ENCODE data around the gene ASIC1.

ASIC1 gene

DNA sequence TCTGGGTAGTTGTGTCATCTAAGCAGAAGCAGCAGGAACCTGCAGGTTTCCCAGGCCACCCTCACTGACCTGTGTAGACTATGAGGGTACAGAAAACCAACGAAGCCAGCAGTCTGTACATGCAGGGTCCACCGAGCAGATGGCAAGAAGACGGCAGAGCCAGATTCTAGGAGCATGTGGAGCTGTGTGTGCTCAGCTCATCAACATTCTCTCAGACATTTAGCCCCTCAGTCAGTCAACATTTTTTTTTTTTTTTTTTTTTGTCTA, 7.3 kb upstream of the ASIC1 start:
- Mint-ChIP-seq H3K4me3 (no peak overlapping the region), H3K4me1 (ENCODE audit: low read depth) (peaks cover 6% of the 10 kb centered on the region), H3K9me3 (ENCODE audit: low read depth) (no peaks in the 10 kb centered on the region), H3K27ac (no peak overlapping the region), H3K27me3 (peaks cover 23% of the 10 kb centered on the region), H3K36me3 (peaks cover 3% of the 10 kb centered on the region)

DNA sequence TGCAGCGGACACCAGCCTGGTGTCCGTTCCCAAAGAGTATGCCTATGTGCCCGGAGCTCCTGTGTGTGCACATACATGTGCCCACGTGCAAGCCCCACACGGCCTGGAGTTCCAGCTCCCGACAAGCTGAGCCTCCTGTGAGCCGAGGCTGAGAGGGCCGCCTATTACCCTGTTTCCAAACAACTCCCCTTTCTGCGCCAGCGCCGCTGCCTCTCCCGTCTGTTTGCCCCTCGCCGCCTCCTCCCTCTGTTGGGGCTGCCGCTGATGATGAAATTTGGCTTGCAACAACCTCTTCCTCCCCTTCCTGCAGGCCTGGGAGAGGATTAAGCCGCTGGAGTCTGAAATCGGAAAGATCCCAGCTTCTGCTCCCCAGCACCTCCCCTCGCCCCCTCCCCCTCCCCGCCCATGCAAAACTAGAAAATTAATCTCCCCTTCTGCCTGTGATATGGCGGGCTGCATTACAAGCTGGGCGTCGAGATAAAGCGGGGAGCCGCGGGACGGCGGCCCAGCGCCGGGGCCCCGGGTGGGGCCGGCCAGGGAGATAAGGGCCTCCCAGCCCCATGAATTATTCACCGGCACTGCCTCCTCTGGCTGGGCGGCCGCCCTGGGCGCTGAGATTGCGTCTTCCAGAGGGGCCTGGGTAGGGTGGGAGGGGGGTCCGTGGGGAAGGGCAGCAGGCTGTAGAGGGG, 6.8 kb upstream of the ASIC1 start:
- Mint-ChIP-seq H3K27me3 (peaks cover 23% of the 10 kb centered on the region), H3K36me3 (peaks cover 3% of the 10 kb centered on the region), H3K27ac (no peak overlapping the region), H3K4me3 (no peak overlapping the region), H3K9me3 (ENCODE audit: low read depth) (no peaks in the 10 kb centered on the region), H3K4me1 (ENCODE audit: low read depth) (peaks cover 7% of the 10 kb centered on the region)

DNA sequence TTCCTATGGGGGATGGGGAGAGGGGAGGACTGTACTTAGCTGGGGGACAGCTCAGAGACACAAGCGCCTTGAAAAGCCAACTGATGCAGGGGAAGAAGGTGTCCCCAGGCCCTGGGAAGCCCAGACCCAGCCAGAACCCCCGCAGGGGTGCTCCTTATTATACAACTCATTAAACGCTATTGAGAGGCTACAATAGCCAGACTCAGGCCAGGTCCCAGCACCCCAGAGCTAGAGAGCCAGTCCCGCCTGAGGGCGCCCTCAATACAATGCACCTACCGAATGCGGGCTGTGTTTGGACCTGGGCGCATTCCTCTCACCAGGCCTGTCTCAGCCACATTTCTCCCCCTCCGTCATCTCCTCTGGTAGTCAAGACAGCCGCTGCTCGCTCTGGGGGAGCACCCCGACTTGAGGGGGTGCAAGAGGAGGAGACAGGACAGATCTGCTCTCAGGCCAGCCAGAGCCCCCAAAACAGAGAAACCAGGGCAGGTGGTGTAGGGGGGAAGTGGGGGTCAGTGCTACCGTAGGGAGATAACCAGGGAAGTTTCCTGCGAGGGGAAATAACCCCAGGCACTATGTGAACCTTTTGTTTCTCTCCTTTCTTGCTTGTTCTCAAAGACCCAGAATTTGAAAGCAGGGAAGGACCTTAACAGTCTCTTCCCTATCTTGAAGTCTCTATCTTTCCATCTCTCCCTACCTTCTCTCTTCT, 6.1 kb upstream of the ASIC1 start:
- Mint-ChIP-seq H3K27ac (no peak overlapping the region), H3K27me3 (peaks cover 25% of the 10 kb centered on the region), H3K36me3 (peaks cover 3% of the 10 kb centered on the region), H3K9me3 (ENCODE audit: low read depth) (no peaks in the 10 kb centered on the region), H3K4me1 (ENCODE audit: low read depth) (peaks cover 14% of the 10 kb centered on the region), H3K4me3 (no peak overlapping the region)

DNA sequence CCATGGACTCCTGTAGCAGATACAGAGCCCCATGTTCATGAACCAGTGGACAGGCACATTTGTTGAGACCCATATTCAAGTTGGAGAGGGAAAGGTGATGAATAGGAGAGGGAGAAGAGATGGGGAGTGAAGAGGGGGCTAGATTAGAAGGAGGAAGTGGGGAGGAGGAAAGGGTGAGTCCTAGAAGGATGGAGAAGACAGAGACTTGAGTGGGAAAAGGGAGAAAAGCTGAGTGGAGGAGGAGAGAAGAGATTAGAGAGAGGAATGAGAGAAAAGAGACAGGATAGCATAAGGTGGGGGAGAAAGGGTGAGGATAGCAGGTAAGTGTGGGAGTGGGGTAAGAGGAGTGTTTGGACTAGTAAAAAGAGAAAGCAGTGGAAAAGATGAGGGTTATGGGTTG, 4.9 kb upstream of the ASIC1 start:
- Mint-ChIP-seq H3K27ac (no peak overlapping the region), H3K27me3 (peaks cover 29% of the 10 kb centered on the region), H3K9me3 (ENCODE audit: low read depth) (no peaks in the 10 kb centered on the region), H3K36me3 (peaks cover 3% of the 10 kb centered on the region), H3K4me3 (no peak overlapping the region), H3K4me1 (ENCODE audit: low read depth) (peaks cover 23% of the 10 kb centered on the region)

DNA sequence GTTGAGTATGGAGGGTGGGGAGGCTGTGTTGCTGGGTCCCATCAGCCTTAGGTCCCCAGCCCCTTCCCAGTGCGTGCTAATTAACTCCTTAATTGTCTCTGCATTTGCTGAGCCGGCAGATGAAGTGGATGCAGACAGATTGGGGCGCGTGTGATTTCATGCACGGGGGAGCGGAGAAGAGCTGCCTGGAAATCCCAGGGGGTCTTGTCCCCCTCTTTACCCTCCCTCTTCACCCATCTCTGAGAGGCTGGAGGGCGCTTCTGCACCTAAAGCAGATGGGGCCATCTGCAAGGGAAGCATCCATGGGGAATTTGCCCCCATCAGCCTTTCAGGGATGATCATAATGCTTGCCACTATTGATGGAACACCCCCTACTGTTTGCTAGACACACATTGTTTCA, 4.4 kb upstream of the ASIC1 start:
- peaks cover 23% of the 10 kb centered on the region for H3K4me1 Mint-ChIP-seq (ENCODE audit: low read depth)

DNA sequence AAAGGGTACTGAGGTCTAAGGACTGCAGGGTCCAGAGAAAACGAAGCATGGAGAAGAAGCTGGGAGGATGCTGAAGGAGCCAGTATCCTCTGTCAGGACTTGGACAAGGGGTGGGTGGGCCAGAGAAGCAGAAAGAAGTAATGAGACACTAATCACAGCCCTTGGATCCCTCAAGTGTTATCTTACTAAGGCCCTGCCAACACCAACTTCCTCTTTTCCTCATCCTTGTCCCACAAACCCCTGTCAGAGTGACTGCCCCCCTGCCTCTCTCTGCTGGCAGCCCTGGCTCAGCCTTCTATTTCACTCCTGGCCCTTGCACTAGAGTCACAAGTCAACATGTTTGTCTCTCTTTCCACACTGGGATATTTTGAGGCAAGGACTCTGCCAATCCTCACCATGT, 3.8 kb upstream of the ASIC1 start:
- no peaks in the 10 kb centered on the region for H3K9me3 Mint-ChIP-seq (ENCODE audit: low read depth)
- peaks cover 3% of the 10 kb centered on the region for H3K36me3 Mint-ChIP-seq
- H3K27ac Mint-ChIP-seq: no peak overlapping the region
- peaks cover 24% of the 10 kb centered on the region for H3K4me1 Mint-ChIP-seq (ENCODE audit: low read depth)
- peaks cover 29% of the 10 kb centered on the region for H3K27me3 Mint-ChIP-seq
- no peak overlapping the region for H3K4me3 Mint-ChIP-seq

More for the DNA sequence above, 4.4 kb upstream of the ASIC1 start:
- H3K27me3 Mint-ChIP-seq: peaks cover 29% of the 10 kb centered on the region
- no peaks in the 10 kb centered on the region for H3K9me3 Mint-ChIP-seq (ENCODE audit: low read depth)
- no peak overlapping the region for H3K4me3 Mint-ChIP-seq
- H3K27ac Mint-ChIP-seq: no peak overlapping the region
- peaks cover 3% of the 10 kb centered on the region for H3K36me3 Mint-ChIP-seq

DNA sequence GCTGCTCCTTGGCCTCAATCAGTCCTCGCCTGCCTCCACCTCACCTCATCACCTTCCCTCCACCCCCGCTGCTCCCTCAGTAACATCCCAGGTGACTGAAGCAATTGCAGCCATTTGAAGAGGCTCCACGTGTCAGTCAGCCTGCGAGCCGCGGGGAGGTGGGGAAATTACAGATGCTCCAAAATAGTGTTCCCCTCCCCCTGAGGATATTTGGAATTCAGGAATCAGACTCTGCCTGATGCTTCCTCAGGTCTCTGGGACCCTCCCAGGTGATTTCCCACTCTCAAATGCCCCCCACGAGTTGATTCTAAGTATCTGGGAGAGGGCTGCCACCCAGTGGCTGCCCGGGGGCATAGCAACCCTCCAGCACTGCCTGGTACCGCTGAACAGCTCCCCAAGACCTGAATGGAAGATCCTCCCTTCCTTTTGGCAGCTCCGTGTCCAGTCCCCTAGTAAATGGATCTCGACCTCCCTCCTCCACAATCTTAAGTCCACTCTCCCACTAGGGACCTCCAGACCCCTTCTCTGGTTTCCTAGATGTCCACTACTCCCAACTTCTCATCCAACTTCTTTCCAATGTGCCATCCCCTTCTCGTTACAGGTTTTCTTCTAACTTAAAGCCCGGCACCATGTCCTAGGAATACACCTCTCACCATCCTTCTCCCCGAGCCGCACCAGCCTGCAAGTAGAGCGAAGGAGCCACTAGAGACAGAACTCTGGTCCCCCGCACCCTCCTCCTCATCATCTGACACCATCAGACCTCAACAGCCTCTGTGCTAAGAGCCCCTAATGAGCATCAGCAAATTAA, 1.4 kb upstream of the ASIC1 start:
- Mint-ChIP-seq H3K9me3 (ENCODE audit: low read depth) (no peaks in the 10 kb centered on the region), H3K36me3 (no peaks in the 10 kb centered on the region), H3K27me3 (peaks cover 19% of the 10 kb centered on the region), H3K4me3 (peak overlapping the region; percentile 96), H3K27ac (peak overlapping the region; percentile 76), H3K4me1 (ENCODE audit: low read depth) (peaks cover 45% of the 10 kb centered on the region)

DNA sequence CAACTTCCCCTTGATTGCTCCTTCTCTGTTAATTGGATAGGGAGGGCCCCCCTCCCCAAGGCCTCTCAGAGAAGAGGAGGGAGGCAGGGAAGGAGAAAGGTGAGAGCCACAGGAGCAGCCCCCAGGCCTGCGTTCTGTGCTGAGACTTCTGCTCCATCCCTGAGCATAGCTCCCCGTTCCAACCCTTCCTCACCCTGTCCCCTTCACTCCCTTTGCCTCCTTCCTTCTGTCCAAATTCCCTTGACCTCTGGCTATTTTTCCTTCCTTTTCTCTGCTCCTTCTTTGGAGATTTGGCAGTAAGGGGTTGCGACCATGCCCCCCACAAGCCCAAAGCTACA, 788 bp upstream of the ASIC1 start:
- H3K4me1 Mint-ChIP-seq (ENCODE audit: low read depth): peaks cover 49% of the 10 kb centered on the region
- H3K4me3 Mint-ChIP-seq: peak overlapping the region; percentile 96
- H3K27ac Mint-ChIP-seq: peak overlapping the region; percentile 83
- H3K9me3 Mint-ChIP-seq (ENCODE audit: low read depth): no peaks in the 10 kb centered on the region
- peaks cover 3% of the 10 kb centered on the region for H3K36me3 Mint-ChIP-seq
- peaks cover 15% of the 10 kb centered on the region for H3K27me3 Mint-ChIP-seq

DNA sequence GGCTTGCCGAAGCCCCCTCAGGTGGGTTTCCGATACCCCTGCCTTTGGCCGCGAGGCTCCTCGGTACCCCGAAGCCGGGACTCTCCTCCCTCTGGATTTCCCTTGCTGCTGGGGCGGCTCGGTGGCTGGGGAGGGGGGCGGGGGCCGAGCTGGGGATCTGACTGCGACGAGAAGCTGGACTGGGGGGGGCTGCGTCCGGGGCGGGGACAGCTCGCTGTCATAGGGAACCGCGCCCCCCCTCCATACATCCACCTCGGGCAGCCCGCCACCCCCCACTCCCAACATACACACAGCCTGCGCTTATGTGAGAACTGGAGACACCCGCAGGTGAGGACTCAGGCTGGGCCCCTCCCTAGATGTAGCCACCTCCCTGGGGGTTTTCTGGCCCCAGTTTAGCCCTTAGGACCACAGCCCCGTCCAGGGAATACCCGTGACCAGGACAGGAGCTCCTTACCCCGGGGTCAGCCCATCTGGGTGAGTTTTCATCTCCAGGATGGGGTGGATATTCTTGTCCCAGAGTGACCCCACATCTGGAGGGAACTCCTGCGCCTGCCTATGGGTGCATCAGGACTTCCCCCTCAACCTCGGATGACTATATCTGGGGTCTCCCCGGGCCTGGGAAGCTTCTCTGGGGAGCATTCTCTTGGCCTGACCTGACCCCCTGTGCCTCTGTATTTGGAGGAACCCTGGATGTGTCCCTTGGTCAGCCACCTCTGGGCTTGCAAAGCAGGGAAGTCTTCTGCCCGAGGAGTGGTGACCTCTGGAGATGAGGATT, 687 bp downstream of the ASIC1 start:
- Mint-ChIP-seq H3K27me3 (peaks cover 9% of the 10 kb centered on the region), H3K36me3 (peaks cover 4% of the 10 kb centered on the region), H3K9me3 (ENCODE audit: low read depth) (no peaks in the 10 kb centered on the region), H3K27ac (peak overlapping the region; percentile 46), H3K4me1 (ENCODE audit: low read depth) (peaks cover 48% of the 10 kb centered on the region), H3K4me3 (peak overlapping the region; percentile 85)

DNA sequence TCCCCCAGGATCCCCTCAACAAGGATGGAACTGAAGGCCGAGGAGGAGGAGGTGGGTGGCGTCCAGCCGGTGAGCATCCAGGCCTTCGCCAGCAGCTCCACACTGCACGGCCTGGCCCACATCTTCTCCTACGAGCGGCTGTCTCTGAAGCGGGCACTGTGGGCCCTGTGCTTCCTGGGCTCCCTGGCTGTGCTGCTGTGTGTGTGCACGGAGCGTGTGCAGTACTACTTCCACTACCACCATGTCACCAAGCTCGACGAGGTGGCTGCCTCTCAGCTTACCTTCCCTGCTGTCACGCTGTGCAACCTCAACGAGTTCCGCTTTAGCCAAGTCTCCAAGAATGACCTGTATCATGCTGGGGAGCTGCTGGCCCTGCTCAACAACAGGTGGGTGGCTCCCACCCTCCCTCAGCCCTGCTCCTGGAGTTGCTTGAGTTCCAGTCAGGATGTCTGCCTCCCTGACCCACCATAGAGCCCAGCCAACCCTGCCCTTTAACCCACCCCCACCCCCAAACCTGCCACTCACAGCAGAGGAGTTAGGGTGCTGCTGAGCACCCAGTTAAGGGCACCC, 1.4 kb downstream of the ASIC1 start:
- peak overlapping the region; percentile 91 for H3K27ac Mint-ChIP-seq
- H3K36me3 Mint-ChIP-seq: peaks cover 4% of the 10 kb centered on the region
- H3K9me3 Mint-ChIP-seq (ENCODE audit: low read depth): no peaks in the 10 kb centered on the region
- peak overlapping the region; percentile 85 for H3K4me3 Mint-ChIP-seq
- H3K4me1 Mint-ChIP-seq (ENCODE audit: low read depth): peaks cover 48% of the 10 kb centered on the region
- H3K27me3 Mint-ChIP-seq: peaks cover 6% of the 10 kb centered on the region

DNA sequence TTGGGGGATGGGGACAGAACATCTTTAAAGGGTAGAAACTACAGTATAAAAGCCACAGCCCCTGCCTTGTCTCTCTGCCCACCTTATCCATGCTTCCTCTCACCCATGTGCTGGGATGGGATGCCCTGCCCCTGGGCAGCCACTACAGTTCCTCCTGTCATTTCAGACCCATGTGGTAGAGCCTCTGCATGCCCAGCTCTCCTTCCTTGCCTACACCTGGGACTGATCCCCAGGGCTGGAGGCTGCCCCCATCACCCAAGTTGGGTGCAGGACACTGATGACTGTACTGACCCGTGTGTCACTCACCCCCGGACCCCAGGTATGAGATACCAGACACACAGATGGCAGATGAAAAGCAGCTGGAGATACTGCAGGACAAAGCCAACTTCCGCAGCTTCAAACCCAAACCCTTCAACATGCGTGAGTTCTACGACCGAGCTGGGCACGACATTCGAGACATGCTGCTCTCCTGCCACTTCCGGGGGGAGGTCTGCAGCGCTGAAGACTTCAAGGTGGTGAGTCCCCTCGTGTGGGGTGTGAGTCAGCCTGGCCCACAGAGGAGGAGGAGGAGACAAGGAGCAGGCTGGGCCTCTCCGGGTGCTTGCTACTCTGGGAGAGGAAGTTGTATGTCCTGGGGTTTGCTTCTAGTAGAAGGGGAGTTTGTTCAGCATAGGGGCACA, 2.2 kb downstream of the ASIC1 start:
- peaks cover 48% of the 10 kb centered on the region for H3K4me1 Mint-ChIP-seq (ENCODE audit: low read depth)
- peaks cover 6% of the 10 kb centered on the region for H3K27me3 Mint-ChIP-seq
- peak overlapping the region; percentile 91 for H3K27ac Mint-ChIP-seq
- no peaks in the 10 kb centered on the region for H3K9me3 Mint-ChIP-seq (ENCODE audit: low read depth)
- H3K36me3 Mint-ChIP-seq: peaks cover 4% of the 10 kb centered on the region
- H3K4me3 Mint-ChIP-seq: peak overlapping the region; percentile 85

DNA sequence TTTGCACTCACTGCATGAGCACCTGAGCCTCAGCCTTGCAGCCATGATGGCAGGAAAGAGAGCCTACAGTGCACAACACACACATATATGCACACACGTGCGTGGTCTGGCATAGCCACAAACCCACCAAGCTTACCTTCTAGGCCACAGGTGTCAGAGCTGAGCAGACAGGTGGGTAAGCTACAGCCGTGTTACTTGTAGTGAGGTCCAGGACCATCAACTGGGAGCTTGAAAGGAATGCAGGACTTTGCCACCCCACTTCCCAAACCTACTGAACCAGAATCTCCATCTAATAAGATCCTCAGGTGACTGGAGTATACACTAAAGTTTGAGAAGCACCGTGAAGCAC, 2.7 kb downstream of the ASIC1 start:
- Mint-ChIP-seq H3K27ac (peak overlapping the region; percentile 91), H3K9me3 (ENCODE audit: low read depth) (no peaks in the 10 kb centered on the region), H3K27me3 (peaks cover 6% of the 10 kb centered on the region), H3K4me1 (ENCODE audit: low read depth) (peaks cover 48% of the 10 kb centered on the region), H3K4me3 (peak overlapping the region; percentile 85), H3K36me3 (peaks cover 4% of the 10 kb centered on the region)

DNA sequence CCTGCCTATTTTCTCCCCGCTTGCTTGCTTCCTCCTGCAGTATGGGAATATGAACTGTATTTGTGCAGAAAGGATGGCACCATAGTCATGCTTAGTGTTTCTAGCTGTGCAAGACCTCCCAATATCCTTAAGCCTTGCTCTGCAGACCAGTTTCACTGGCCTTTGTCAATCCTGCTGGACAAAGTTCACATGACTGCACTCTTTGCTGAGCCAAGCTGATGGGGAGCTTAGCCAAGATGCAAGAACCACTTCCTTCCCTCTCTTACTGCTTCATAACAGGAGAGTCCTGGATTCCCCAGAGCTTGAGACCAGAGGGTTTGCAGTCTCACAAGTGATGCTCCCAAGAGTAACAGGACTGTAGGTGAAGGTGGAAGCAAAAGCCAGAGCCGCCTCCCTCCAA, 3.8 kb downstream of the ASIC1 start:
- Mint-ChIP-seq H3K27ac (peak overlapping the region; percentile 16), H3K9me3 (ENCODE audit: low read depth) (no peaks in the 10 kb centered on the region), H3K36me3 (peaks cover 4% of the 10 kb centered on the region), H3K4me1 (ENCODE audit: low read depth) (peaks cover 42% of the 10 kb centered on the region), H3K27me3 (peaks cover 6% of the 10 kb centered on the region), H3K4me3 (no peak overlapping the region)

DNA sequence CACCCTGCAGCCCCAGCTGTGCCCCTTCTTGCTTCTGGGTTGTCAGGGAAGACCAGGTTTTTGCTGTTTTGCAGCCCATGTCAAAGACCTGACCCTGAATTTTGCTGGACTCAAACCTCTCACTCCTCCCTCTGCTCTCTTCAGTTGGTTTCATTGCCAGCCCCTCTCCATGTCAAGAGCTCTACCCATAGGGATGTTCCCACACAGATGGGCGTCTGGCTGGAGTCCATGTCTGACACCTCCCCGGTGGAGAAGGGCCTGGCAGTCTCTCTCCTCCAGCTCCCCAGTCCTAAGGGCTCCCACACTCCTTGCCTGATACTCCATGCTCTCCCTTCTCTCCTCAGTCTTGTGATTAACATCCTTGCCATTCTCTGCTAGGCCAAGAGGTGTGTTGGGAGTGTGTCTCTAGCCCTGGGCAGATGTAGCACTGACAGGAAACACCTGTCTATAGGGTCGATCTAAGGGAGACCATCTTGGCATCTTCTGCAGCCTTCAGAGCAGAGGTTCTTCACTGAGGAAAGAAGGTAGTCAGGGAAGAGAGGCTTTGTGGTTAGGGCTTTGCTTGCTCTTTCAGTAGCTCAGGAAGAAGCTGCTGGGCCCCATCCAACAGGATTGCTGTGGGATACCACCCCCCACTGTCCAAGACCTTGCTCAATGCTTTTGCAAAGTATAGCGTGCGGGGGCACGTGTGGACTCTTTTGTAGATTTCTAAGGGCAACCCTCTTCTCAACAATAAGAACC, 4.7 kb downstream of the ASIC1 start:
- peaks cover 32% of the 10 kb centered on the region for H3K4me1 Mint-ChIP-seq (ENCODE audit: low read depth)
- H3K9me3 Mint-ChIP-seq (ENCODE audit: low read depth): no peaks in the 10 kb centered on the region
- peaks cover under 1% of the 10 kb centered on the region for H3K27me3 Mint-ChIP-seq
- peaks cover 4% of the 10 kb centered on the region for H3K36me3 Mint-ChIP-seq
- H3K4me3 Mint-ChIP-seq: no peak overlapping the region
- H3K27ac Mint-ChIP-seq: no peak overlapping the region
